SH-SY5Y (cell line): Measurements from ENCODE around the gene NF1.

Source experiments
- GATA2 ChIP-seq: IDR thresholded peaks from 2 replicates; pipeline ENCODE4 v1.6.1; 2011; ENCODE audit warnings: mild to moderate bottlenecking, low read depth, low read length
- GATA3 ChIP-seq: IDR thresholded peaks from 2 replicates; pipeline ENCODE4 v1.6.1; 2011; ENCODE audit warnings: low read depth, mild to moderate bottlenecking, low read length, moderate library complexity

NF1 gene, protein sequence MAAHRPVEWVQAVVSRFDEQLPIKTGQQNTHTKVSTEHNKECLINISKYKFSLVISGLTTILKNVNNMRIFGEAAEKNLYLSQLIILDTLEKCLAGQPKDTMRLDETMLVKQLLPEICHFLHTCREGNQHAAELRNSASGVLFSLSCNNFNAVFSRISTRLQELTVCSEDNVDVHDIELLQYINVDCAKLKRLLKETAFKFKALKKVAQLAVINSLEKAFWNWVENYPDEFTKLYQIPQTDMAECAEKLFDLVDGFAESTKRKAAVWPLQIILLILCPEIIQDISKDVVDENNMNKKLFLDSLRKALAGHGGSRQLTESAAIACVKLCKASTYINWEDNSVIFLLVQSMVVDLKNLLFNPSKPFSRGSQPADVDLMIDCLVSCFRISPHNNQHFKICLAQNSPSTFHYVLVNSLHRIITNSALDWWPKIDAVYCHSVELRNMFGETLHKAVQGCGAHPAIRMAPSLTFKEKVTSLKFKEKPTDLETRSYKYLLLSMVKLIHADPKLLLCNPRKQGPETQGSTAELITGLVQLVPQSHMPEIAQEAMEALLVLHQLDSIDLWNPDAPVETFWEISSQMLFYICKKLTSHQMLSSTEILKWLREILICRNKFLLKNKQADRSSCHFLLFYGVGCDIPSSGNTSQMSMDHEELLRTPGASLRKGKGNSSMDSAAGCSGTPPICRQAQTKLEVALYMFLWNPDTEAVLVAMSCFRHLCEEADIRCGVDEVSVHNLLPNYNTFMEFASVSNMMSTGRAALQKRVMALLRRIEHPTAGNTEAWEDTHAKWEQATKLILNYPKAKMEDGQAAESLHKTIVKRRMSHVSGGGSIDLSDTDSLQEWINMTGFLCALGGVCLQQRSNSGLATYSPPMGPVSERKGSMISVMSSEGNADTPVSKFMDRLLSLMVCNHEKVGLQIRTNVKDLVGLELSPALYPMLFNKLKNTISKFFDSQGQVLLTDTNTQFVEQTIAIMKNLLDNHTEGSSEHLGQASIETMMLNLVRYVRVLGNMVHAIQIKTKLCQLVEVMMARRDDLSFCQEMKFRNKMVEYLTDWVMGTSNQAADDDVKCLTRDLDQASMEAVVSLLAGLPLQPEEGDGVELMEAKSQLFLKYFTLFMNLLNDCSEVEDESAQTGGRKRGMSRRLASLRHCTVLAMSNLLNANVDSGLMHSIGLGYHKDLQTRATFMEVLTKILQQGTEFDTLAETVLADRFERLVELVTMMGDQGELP (N-terminal part only)

DNA sequence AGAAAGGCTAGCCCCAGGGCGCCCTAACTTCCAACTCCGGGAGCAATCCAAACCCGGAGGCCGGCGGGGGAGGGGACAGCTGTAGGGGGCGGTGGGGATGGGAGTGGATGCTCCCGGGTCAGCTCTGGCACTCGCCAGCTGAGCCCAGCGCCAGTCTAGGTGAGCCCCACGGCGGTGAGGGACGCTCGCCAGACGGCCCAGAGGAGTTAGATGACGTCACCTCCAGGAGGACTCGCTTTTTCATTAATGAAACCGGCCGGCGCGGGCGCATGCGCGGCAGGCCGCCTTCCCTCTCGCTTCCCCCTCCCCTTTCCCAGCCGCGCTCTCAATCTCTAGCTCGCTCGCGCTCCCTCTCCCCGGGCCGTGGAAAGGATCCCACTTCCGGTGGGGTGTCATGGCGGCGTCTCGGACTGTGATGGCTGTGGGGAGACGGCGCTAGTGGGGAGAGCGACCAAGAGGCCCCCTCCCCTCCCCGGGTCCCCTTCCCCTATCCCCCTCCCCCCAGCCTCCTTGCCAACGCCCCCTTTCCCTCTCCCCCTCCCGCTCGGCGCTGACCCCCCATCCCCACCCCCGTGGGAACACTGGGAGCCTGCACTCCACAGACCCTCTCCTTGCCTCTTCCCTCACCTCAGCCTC lies at the start of gene NF1:
Gene NF1, plus strand, starts transcription at position 378 of the 636 bp plus-strand sequence. CDS start 333 bp downstream, outside the sequence.
- TF ChIP-seq GATA3 (no peak), GATA2 (no peak)

DNA sequence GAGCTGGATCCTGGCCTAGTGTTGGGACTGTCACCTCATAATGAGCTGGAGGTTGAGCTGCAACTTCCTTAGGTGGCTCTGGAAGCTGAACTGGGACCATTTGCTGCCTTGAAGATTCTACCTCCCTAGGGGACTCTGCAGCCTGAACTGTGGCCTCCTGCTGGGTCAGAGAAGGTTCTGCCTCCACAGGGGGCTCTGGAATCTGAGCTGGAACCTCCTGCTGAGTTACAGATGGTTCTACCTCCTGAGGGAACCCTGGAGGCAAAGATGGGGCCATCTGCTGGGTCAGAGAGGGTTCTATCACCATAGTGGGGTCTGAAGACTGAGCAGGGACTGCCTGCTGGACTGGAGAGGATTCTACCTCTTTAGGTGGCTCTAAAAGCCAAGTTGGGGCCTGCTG lies 46.6 kb upstream of the NF1 start:
- TF ChIP-seq GATA2 (no peak), GATA3 (no peak)

DNA sequence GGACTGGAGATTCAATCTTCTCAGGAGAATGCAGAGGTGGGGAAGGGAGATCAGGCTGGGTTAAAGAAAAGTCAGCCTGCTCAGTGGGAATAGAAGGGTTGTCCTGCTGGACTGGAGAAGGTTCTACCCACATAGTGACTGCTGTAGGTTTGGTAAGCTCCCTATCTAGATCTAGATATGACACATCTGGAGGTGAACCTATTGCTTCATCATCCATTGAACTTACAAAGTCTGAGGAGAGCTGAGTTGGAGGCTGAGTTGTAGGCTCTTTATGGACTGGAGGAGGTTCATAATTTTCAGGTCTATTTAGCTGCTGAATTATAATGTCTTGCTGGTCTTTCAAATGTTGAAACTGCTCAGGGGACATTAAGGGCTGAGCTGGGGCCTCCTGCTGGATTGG lies 46.0 kb upstream of the NF1 start:
- TF ChIP-seq GATA2 (no peak), GATA3 (no peak)

DNA sequence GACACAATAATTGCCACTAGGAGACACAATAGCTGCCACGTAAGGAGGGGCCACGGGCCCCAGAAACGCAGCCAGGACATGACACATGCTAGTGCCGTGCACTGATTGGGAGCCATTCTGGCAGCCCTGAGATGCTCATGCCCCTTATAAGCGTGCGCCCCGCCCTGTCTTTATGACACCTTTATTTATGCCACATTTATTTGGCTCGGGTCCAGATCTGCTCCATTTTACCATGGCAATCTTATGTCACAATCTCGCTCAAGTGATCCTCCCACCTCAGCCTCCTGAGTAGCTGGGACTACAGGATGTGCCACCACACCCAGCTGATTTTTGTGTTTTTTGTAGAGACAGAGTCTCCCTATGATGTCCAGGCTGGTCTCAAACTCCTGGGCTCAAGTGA lies 43.8 kb upstream of the NF1 start:
- TF ChIP-seq GATA3 (no peak), GATA2 (no peak)

DNA sequence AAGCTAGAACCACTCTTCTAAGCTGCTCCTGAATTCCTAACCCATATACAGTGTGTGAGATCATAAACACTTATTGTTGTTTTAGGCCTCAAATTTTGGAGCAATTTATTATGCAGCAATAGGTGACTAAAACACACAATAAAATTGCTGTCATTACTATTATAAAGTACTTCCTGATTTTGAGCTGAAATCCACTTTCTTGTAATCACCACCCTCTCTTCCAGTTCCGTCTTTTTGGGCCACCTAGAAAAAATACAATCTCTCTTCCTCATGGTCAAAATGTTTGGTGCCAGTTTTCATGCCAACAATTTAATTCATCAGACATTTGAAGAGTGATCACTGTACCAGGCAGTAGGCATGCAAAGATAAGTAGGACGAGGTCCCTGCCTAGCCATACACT lies 43.3 kb upstream of the NF1 start:
- TF ChIP-seq GATA2 (no peak), GATA3 (no peak)

DNA sequence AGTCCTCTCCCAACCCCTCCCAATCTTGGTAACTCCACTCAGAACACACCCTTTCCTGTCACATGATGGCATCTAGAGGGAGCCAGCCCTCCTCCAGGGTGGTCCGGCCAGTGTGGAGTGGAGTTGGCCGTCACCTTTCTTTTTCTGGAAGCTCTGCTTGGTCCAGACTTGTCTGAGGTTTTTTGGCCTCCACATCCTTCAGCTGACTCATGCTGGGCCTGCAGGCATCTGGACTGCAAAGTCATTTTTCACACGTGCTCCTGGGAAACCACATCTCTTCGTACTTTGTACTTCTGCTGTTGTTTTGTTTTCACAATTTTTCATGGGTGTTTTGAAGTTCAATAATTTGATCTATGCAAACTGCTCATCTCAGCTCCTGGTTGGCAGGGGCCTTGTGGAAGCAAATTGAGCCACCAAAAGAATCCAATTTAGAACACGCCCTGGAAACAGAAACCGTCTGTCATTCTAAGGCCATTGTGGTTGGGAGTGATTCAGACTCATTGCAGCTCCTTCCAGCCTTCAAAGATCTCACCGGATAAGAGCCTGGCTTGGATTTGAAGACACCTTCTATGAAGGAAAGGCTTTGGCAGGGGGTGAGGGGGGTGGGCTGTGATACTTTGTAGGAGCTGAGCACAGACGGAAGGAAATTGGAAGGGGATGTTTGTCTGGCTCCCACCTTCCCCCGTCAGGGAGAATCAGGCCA lies 42.4 kb upstream of the NF1 start:
- TF ChIP-seq GATA3: no peak
- no peak for TF ChIP-seq GATA2

DNA sequence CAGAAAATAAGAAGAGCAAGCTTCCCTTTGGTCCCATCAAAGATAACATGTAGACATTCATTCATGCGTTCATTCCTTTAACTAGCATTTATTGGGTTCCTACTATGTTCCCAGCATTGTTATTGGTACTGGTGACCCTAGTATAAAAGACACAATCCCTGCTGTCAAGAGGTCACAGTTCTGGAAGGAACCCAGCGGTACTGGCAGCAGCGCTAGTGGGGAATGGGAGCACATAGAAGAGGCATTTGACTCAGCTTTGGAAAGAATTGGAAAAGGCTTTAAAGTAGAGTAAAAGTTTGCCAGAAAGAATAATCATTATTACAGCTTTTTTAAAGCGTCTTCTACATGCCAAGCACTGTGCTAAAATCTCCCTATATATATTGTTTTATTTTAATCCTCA lies 41.7 kb upstream of the NF1 start:
- no peak for TF ChIP-seq GATA3
- no peak for TF ChIP-seq GATA2

DNA sequence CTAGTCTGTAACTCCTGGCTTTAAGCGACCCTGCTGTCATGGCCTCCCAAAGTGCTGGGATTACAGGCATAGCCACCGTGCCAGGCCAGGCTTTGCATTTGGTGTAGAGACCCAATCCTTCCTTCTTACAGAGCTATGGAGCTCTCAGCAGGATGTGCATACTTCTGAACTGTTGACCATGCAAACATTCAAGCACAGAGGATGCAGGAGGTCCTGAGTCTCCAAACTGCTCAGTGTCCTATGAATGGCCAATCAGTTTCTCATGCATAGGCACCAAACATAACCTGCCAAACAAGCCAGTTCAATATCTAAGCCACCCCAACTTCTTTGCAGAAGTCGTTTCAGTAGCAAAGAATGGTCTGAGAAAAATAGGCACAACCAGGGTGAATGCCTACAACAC lies 40.0 kb upstream of the NF1 start:
- TF ChIP-seq GATA2: no peak
- TF ChIP-seq GATA3: no peak

DNA sequence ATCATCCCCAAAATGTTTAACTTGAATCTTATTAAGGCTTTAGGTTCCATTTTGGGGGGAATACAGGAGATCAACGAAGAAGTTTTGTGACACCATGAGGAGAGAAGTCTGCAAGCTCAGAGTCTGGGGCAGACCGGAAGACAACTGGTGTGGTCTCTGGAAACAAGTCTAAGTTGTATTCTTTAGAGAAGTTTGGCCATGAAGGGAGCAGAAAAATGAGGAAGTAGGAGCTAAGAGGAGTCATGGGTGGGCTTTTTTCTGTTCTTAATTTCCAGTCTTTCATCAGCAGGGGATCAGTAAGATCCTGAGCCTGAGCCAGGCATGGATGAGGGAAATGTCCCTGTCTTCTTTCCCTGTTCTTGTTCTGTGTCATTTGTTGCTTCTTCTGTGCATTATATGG lies 35.8 kb upstream of the NF1 start:
- TF ChIP-seq GATA3: no peak
- TF ChIP-seq GATA2: no peak

DNA sequence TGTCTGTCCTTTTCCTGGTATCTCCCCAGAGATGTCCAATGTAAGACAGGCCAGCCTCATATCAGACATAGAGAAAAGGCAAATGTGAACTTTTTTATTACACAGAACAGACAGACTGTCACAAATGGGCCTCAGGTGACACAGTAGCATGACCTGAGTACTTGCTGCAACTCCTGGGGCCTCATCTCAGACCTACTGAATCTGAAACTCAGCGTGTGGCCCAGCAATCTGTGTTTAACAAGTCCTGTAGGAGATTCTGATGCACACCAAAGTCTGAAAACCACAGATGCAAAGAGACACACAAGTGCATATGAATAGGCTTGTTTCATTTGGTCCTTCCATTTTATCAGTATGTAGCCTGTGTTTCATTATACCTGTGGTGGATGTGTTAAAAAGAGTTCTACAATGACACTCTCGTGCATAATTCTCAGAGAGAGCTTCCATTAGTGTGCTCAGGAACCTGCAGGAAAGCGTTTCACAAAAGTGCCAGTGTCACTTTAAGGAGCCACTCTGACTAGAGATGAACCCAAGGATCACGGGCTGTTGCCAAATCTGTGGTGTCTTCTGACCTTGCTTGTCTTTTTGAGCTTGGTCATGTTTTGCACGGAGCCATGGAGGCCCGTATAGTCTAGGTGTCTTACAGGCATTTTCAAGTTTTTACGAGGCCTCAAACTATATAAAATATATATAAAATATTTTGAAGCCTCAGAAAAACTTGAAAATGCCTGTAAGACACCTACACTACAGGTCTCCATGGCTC lies 33.8 kb upstream of the NF1 start:
- no peak for TF ChIP-seq GATA3
- no peak for TF ChIP-seq GATA2

DNA sequence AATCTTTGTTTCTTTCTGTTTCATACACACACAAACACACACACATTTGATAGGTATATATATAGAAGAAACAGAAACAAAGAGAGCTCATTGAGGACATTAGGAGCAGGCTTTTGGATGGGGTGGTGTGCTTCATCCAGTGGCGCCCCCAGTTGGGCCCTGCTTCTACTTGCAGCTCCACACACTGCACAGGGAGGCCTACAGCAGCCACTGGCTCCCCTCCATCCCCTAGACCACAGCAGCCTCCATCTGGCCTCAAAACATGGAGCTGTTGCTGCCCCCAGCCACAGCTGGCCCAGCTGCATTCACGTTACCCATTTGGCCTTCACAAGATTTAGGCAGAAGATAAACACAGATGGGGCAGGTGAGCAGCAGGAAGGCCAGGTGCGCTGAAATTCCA lies 33.1 kb upstream of the NF1 start:
- TF ChIP-seq GATA3 (no peak), GATA2 (no peak)

DNA sequence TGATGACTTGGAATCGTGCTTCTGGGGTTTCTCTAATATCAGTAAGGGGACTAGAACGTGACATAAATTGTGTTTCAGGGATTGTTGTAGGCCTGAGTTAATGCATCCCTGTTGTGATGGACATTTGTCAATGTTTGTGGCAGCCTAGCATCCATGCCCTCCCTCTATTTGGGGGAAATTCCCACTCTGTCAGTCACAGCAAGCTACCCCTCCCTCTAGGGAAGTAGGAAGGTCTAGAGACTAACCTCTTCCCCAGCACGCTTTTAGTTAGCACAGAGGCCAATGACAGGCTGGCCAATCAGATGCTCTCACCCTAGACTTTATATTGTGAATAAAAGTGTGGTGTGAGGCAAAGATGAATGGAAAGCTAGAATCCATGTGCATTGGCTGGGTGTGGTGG lies 32.4 kb upstream of the NF1 start:
- TF ChIP-seq GATA2 (no peak), GATA3 (no peak)
